Measurements from ENCODE around the gene PVALEF.

Gene PVALEF

GRCh38 chr17:81136366-81136765, 28.9 kb upstream of the PVALEF start:
- Histone ChIP-seq H3K36me3 (ENCODE audit: low read depth) (no peaks in the 10 kb centered on the region), H3K27me3 (ENCODE audit: insufficient read depth, poor library complexity, severe bottlenecking) (no peaks in the 10 kb centered on the region), H3K27ac (ENCODE audit: poor library complexity, severe bottlenecking) (no peak overlapping the region), H3K9me3 (ENCODE audit: severe bottlenecking) (no peaks in the 10 kb centered on the region), H3K4me3 (ENCODE audit: severe bottlenecking) (no peak overlapping the region), H3K4me1 (ENCODE audit: insufficient read depth, poor library complexity, severe bottlenecking) (no peaks in the 10 kb centered on the region)
- DNase-seq (ENCODE audit: low spot score) (no peak), ATAC-seq (ENCODE audit: low read depth) (no peak)
- no peak for TF ChIP-seq CTCF (IDR thresholded peaks at IDR 0.05; ENCODE audit: poor library complexity, severe bottlenecking)

- no peak overlapping the region for H3K27ac ChIP-seq (ENCODE audit: poor library complexity, severe bottlenecking)
- no peaks in the 10 kb centered on the region for H3K27me3 ChIP-seq (ENCODE audit: insufficient read depth, poor library complexity, severe bottlenecking)
- no peaks in the 10 kb centered on the region for H3K9me3 ChIP-seq (ENCODE audit: severe bottlenecking)
- DNase-seq (ENCODE audit: low spot score) (no peak), ATAC-seq (ENCODE audit: low read depth) (no peak)
- no peaks in the 10 kb centered on the region for H3K36me3 ChIP-seq (ENCODE audit: low read depth)
- no peak for TF ChIP-seq CTCF (IDR thresholded peaks at IDR 0.05; ENCODE audit: poor library complexity, severe bottlenecking)
- no peaks in the 10 kb centered on the region for H3K4me1 ChIP-seq (ENCODE audit: insufficient read depth, poor library complexity, severe bottlenecking)
- no peak overlapping the region for H3K4me3 ChIP-seq (ENCODE audit: severe bottlenecking)
Measured at GRCh38 chr17:81137248-81137647, 28.1 kb upstream of the PVALEF start.

GRCh38 chr17:81138083-81138482, 27.2 kb upstream of the PVALEF start:
- ATAC-seq (ENCODE audit: low read depth) (no peak), DNase-seq (ENCODE audit: low spot score) (no peak)
- H3K36me3 ChIP-seq (ENCODE audit: low read depth) = no peaks in the 10 kb centered on the region
- no peaks in the 10 kb centered on the region for H3K27me3 ChIP-seq (ENCODE audit: insufficient read depth, poor library complexity, severe bottlenecking)
- no peak overlapping the region for H3K4me3 ChIP-seq (ENCODE audit: severe bottlenecking)
- H3K27ac ChIP-seq (ENCODE audit: poor library complexity, severe bottlenecking) = no peak overlapping the region
- no peaks in the 10 kb centered on the region for H3K9me3 ChIP-seq (ENCODE audit: severe bottlenecking)
- no peak for TF ChIP-seq CTCF (IDR thresholded peaks at IDR 0.05; ENCODE audit: poor library complexity, severe bottlenecking)
- no peaks in the 10 kb centered on the region for H3K4me1 ChIP-seq (ENCODE audit: insufficient read depth, poor library complexity, severe bottlenecking)

- H3K36me3 ChIP-seq (ENCODE audit: low read depth) = no peaks in the 10 kb centered on the region
- ATAC-seq (ENCODE audit: low read depth) (no peak), DNase-seq (ENCODE audit: low spot score) (no peak)
- no peaks in the 10 kb centered on the region for H3K9me3 ChIP-seq (ENCODE audit: severe bottlenecking)
- H3K27ac ChIP-seq (ENCODE audit: poor library complexity, severe bottlenecking) = no peak overlapping the region
- no peaks in the 10 kb centered on the region for H3K27me3 ChIP-seq (ENCODE audit: insufficient read depth, poor library complexity, severe bottlenecking)
- H3K4me3 ChIP-seq (ENCODE audit: severe bottlenecking) = no peak overlapping the region
- TF ChIP-seq CTCF (IDR thresholded peaks at IDR 0.05; ENCODE audit: poor library complexity, severe bottlenecking) = no peak
- no peaks in the 10 kb centered on the region for H3K4me1 ChIP-seq (ENCODE audit: insufficient read depth, poor library complexity, severe bottlenecking)
Measured at GRCh38 chr17:81138500-81138899, 26.8 kb upstream of the PVALEF start.

GRCh38 chr17:81139428-81139827, 25.9 kb upstream of the PVALEF start:
- H3K4me3 ChIP-seq (ENCODE audit: severe bottlenecking) = no peak overlapping the region
- H3K36me3 ChIP-seq (ENCODE audit: low read depth) = no peaks in the 10 kb centered on the region
- no peak overlapping the region for H3K27ac ChIP-seq (ENCODE audit: poor library complexity, severe bottlenecking)
- H3K9me3 ChIP-seq (ENCODE audit: severe bottlenecking) = no peaks in the 10 kb centered on the region
- DNase-seq (ENCODE audit: low spot score) (no peak), ATAC-seq (ENCODE audit: low read depth) (no peak)
- no peaks in the 10 kb centered on the region for H3K4me1 ChIP-seq (ENCODE audit: insufficient read depth, poor library complexity, severe bottlenecking)
- H3K27me3 ChIP-seq (ENCODE audit: insufficient read depth, poor library complexity, severe bottlenecking) = no peaks in the 10 kb centered on the region
- no peak for TF ChIP-seq CTCF (IDR thresholded peaks at IDR 0.05; ENCODE audit: poor library complexity, severe bottlenecking)
